ENCODE data around the gene BABAM1. TPM values are rescaled to one million over a fixed set of nuclear protein-coding genes. Genes with fewer than 3 reads are reported as not detected.

BABAM1 gene
- total RNA-seq, 2 donors from 2014 or later: 67.9 to 71.7 TPM

- Histone ChIP-seq H3K4me3 (peak overlapping the region; percentile 55 to 78), H3K27me3 (no peaks in the 10 kb centered on the region), H3K36me3 (peaks cover 6% of the 10 kb centered on the region), H3K9me3 (no peaks in the 10 kb centered on the region), H3K4me1 (peaks cover 0 to 50% of the 10 kb centered on the region in 2 donors), H3K27ac (peak overlapping the region; percentile 91 to 96)
- TF ChIP-seq, protein P1, sequence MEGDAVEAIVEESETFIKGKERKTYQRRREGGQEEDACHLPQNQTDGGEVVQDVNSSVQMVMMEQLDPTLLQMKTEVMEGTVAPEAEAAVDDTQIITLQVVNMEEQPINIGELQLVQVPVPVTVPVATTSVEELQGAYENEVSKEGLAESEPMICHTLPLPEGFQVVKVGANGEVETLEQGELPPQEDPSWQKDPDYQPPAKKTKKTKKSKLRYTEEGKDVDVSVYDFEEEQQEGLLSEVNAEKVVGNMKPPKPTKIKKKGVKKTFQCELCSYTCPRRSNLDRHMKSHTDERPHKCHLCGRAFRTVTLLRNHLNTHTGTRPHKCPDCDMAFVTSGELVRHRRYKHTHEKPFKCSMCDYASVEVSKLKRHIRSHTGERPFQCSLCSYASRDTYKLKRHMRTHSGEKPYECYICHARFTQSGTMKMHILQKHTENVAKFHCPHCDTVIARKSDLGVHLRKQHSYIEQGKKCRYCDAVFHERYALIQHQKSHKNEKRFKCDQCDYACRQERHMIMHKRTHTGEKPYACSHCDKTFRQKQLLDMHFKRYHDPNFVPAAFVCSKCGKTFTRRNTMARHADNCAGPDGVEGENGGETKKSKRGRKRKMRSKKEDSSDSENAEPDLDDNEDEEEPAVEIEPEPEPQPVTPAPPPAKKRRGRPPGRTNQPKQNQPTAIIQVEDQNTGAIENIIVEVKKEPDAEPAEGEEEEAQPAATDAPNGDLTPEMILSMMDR (IDR thresholded peaks at IDR 0.05): no peak
- no peak for DNase-seq (ENCODE audit: low spot score)
Measured at GRCh38 chr19:17302391-17303166, 35.3 kb downstream of the BABAM1 start.

GRCh38 chr19:17303167-17303939 is 36.1 kb downstream of the BABAM1 start, which contains the start of gene ABHD8:
ABHD8 (minus strand) TSS chr19:17303425; CDS start chr19:17301616, 1,809 bp downstream.
- DNase-seq (ENCODE audit: low spot score): peak; percentile 98
- Histone ChIP-seq H3K4me3 (peak within 1 kb of the TSS; percentile 55 to 78), H3K9me3 (no peaks in the 10 kb centered on the region), H3K27me3 (no peaks in the 10 kb centered on the region), H3K36me3 (peaks cover 2% of the 10 kb centered on the region), H3K4me1 (peaks cover 0 to 55% of the 10 kb centered on the region in 2 donors), H3K27ac (peak within 1 kb of the TSS; percentile 91 to 96)
- TF ChIP-seq, protein P1 (IDR thresholded peaks at IDR 0.05): peak; percentile 67 to 69

- Histone ChIP-seq H3K4me3 (peak overlapping the region in 1 of 2 donors; percentile 78), H3K9me3 (no peaks in the 10 kb centered on the region), H3K27ac (peak overlapping the region; percentile 91 to 96), H3K27me3 (no peaks in the 10 kb centered on the region), H3K36me3 (no peaks in the 10 kb centered on the region), H3K4me1 (peaks cover 0 to 57% of the 10 kb centered on the region in 2 donors)
- DNase-seq (ENCODE audit: low spot score): no peak
- TF ChIP-seq, protein P1 (IDR thresholded peaks at IDR 0.05): no peak
Measured at GRCh38 chr19:17303940-17304267, 36.7 kb downstream of the BABAM1 start.

GRCh38 chr19:17304386-17305215 is 37.4 kb downstream of the BABAM1 start:
- no peaks in the 10 kb centered on the region for H3K36me3 ChIP-seq
- H3K4me1 ChIP-seq: peaks cover 0 to 59% of the 10 kb centered on the region in 2 donors
- no peaks in the 10 kb centered on the region for H3K27me3 ChIP-seq
- H3K4me3 ChIP-seq: peak overlapping the region in 1 of 2 donors; percentile 55
- DNase-seq (ENCODE audit: low spot score): no peak
- H3K9me3 ChIP-seq: no peaks in the 10 kb centered on the region
- peak overlapping the region; percentile 91 to 96 for H3K27ac ChIP-seq
- TF ChIP-seq, protein P1 (IDR thresholded peaks at IDR 0.05): no peak

GRCh38 chr19:17305216-17305516 is 37.9 kb downstream of the BABAM1 start:
- Histone ChIP-seq H3K27me3 (no peaks in the 10 kb centered on the region), H3K27ac (peak overlapping the region; percentile 91 to 96), H3K4me1 (peaks cover 0 to 64% of the 10 kb centered on the region in 2 donors), H3K4me3 (peak overlapping the region; percentile 55 to 77), H3K36me3 (no peaks in the 10 kb centered on the region), H3K9me3 (no peaks in the 10 kb centered on the region)
- TF ChIP-seq, protein P1 (IDR thresholded peaks at IDR 0.05): no peak
- DNase-seq (ENCODE audit: low spot score): no peak
